ENCODE data around the gene PKDCC. TPM values are rescaled to one million over a fixed set of nuclear protein-coding genes. Genes with fewer than 3 reads are reported as not detected.

Gene PKDCC
- total RNA-seq, 4 donors from 2014 or later, result 155 to 328 (median 200) TPM

DNA sequence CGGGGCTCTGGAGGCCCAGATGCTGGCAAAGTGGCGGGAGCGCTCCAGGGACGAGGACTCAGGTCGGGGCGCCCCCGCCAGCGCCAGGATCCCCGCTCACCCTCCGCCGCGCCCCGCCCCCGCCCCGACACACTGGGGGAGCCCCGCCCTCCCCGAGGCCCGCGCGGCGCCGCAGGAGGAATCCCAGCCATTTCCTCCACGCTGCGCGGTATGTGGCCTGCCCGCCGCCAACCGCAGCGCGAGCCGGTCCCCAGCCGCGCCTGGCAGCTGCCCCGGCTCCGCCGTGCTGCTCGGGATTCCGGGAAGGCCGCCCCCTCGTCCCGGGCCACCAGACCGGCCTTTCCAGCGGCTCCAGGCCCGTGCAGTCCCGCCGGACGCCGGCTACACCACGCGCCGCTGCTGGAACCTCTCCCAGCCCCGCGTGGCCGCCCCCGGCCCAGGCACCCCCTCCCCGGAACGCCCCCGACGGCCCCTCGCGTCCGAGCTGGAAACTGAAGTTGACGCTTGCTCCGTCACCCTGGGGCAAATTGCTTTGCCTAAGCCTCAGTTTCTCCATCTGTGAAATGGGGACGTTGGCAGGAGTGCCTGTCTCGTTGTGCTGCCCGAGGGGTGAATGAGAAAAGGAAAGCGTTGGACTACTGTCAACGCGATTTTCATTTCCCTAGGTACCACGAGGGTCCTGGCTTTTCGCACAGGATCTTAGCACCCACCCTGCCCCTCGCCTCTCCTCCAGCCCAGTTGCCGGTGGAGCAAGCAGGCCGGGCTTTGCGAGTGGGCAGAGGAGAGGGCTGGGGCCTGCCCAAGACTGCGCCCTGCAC is 53.6 kb downstream of the PKDCC start:
- Histone ChIP-seq H3K27ac (peak overlapping the region; percentile 65 to 89 (median 83)), H3K9me3 (peaks cover 0 to 6% (median 0%) of the 10 kb centered on the region in 4 donors), H3K4me1 (peaks cover 0 to 62% (median 37%) of the 10 kb centered on the region in 4 donors), H3K36me3 (no peaks in the 10 kb centered on the region), H3K27me3 (no peaks in the 10 kb centered on the region), H3K4me3 (peak overlapping the region; percentile 41 to 55 (median 48))
- DNase-seq (ENCODE audit: low spot score in 2 of 2), result no peak
- TF ChIP-seq EP300 (IDR thresholded peaks at IDR 0.05), result no peak
- no peak for TF ChIP-seq POLR2A (IDR thresholded peaks at IDR 0.05)
- TF ChIP-seq, protein P1, sequence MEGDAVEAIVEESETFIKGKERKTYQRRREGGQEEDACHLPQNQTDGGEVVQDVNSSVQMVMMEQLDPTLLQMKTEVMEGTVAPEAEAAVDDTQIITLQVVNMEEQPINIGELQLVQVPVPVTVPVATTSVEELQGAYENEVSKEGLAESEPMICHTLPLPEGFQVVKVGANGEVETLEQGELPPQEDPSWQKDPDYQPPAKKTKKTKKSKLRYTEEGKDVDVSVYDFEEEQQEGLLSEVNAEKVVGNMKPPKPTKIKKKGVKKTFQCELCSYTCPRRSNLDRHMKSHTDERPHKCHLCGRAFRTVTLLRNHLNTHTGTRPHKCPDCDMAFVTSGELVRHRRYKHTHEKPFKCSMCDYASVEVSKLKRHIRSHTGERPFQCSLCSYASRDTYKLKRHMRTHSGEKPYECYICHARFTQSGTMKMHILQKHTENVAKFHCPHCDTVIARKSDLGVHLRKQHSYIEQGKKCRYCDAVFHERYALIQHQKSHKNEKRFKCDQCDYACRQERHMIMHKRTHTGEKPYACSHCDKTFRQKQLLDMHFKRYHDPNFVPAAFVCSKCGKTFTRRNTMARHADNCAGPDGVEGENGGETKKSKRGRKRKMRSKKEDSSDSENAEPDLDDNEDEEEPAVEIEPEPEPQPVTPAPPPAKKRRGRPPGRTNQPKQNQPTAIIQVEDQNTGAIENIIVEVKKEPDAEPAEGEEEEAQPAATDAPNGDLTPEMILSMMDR (IDR thresholded peaks at IDR 0.05), result no peak
- WGBS, 2 donors, result 10 to 17% methylated on average over 11 to 49 of the region's 77 CpGs

DNA sequence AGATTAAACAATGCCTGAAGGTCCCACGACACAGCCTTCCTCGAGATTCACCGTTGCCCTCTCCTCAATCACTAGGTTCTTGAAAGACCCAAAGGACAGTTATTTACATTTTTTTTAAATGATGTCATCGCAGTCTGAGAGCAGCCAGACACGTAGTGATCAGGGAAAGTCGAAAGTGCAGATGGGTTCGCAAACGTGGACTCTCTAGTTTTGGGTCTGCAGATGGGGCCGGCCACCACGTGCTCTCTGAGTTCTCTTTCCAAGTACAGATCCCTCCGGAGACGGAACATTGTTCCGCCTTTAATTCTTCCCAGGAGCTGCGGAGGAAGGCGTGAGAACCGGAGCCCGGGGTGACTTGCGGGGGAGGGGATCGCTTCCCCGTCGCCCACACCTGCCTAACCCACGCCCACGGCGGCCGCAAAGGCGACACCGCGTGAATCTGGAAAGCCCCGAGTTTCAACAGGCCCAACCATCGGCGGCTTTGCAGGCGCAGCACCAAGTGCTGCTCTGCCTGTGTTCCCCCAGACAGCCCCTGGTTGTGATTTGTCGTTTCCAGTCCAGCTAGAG is 54.3 kb downstream of the PKDCC start:
- peak in 1 of 2 donors; percentile 9 for TF ChIP-seq POLR2A (IDR thresholded peaks at IDR 0.05)
- peak in 1 of 2 donors; percentile 46 for TF ChIP-seq EP300 (IDR thresholded peaks at IDR 0.05)
- TF ChIP-seq, protein P1 (IDR thresholded peaks at IDR 0.05), result no peak
- H3K4me3 ChIP-seq, result peak overlapping the region; percentile 41 to 55 (median 48)
- H3K36me3 ChIP-seq, result no peaks in the 10 kb centered on the region
- 3% methylated on average over 14 to 20 of the region's 33 CpGs for WGBS, 2 donors
- peak; percentile 33 to 65 for DNase-seq (ENCODE audit: low spot score in 2 of 2)
- H3K27ac ChIP-seq, result peak overlapping the region; percentile 65 to 89 (median 83)
- peaks cover 0 to 6% (median 0%) of the 10 kb centered on the region in 4 donors for H3K9me3 ChIP-seq
- H3K27me3 ChIP-seq, result no peaks in the 10 kb centered on the region
- H3K4me1 ChIP-seq, result peaks cover 0 to 55% (median 38%) of the 10 kb centered on the region in 4 donors

DNA sequence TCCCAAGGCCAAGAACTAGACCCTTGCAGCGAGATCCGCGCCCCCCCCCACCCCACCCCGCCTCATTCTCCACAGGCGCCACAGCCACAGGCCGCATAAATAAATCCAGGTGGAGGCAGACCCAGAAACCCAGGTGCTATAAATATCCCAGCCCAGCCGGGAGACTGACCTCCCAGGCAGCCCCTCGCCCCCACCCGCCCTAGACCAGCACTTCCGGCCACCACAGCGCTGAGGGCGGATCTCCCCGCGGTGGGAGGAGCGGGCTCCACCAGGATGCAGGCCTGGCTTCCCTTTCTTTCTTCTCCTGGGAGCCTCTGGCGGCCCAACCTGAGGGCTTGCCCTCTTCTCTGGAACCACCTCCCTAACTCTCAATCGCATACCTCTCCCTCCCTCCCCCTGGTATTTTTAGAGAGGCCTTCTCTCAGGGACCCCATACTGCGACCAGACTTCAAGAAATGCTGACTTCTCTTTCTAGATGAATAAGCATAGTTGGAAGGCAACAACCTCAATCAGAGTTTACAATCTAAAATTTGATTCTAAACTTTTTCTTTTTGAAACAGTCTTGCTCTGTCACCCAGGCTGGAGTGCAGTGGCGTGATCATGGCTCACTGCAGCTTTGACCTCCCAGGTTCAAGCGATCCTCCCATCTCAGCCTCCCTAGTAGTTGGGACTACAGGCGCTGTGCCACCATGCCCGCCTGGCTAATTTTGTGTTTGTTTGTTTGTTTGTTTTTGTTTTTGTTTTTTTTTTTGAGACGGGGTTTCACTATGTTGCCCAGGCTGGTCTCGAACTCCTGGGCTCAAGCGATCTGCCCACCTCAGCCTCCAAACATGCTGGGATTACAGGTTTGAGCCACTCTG is 55.0 kb downstream of the PKDCC start:
- peaks cover 0 to 51% (median 37%) of the 10 kb centered on the region in 4 donors for H3K4me1 ChIP-seq
- no peak for DNase-seq (ENCODE audit: low spot score in 2 of 2)
- H3K27me3 ChIP-seq, result no peaks in the 10 kb centered on the region
- peaks cover 0 to 6% (median 0%) of the 10 kb centered on the region in 4 donors for H3K9me3 ChIP-seq
- H3K36me3 ChIP-seq, result no peaks in the 10 kb centered on the region
- TF ChIP-seq POLR2A (IDR thresholded peaks at IDR 0.05) (no peak), EP300 (IDR thresholded peaks at IDR 0.05) (no peak)
- TF ChIP-seq, protein P1 (IDR thresholded peaks at IDR 0.05), result no peak
- H3K4me3 ChIP-seq, result peak overlapping the region; percentile 41 to 55 (median 48)
- peak overlapping the region; percentile 65 to 89 (median 83) for H3K27ac ChIP-seq
- WGBS, 2 donors, result 40 to 42% methylated on average over 24 of the region's 25 CpGs

DNA sequence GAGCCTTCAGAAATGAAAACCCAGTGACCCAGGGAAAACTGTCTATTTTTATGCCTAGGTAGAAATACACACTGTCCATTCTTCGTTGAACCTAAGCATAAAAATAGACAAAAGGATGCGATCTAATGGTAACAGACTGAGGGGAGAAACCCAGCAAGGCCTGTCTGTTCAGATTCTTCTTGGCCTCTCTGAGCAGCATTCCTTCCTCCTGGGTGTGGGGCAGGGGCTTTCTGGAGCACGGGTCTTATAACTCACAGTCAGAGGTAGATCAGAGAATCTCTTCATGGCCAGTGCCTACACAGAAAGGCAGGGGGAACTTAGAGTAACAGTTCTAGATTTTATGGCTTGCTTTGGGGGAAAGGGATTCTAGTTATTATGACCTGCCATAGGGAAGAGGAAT is 56.0 kb downstream of the PKDCC start:
- 65 to 66% methylated on average over 3 of the region's 3 CpGs for WGBS, 2 donors
- TF ChIP-seq, protein P1 (IDR thresholded peaks at IDR 0.05), result no peak
- TF ChIP-seq EP300 (IDR thresholded peaks at IDR 0.05), result no peak
- TF ChIP-seq POLR2A (IDR thresholded peaks at IDR 0.05), result no peak
- Histone ChIP-seq H3K4me1 (peaks cover 0 to 41% (median 33%) of the 10 kb centered on the region in 4 donors), H3K27ac (peak overlapping the region in 1 of 4 donors; percentile 15), H3K9me3 (peaks cover 0 to 6% (median 0%) of the 10 kb centered on the region in 4 donors), H3K27me3 (no peaks in the 10 kb centered on the region), H3K36me3 (no peaks in the 10 kb centered on the region), H3K4me3 (no peak overlapping the region)
- DNase-seq (ENCODE audit: low spot score in 2 of 2), result no peak

Data from tibial nerve (tissue), 4 donors.